Posterior cingulate gyrus (tissue), 11 donors: Measurements from ENCODE around the gene PKP4.

Source experiments
- DNase-seq, 10 donors: peaks; one replicate each; pipeline versions ENCODE4 v3.0.0 to v3.0.0-alpha.2; 2020 to 2021; ENCODE audit warnings: mixed read lengths in 3 of 10
- intact Hi-C: fragments of 100-400 bp; cut with DNase I; formaldehyde crosslinking; loops from one replicate; pipeline ENCODE4 v1.15.1; 2023

The PKP4 gene

GRCh38 chr2:158726911-158727592 lies 270.3 kb downstream of the PKP4 start:
- peak; percentile 59 to 98 (median 88) for DNase-seq
- intact Hi-C loops, result no loop called here

- DNase-seq, result no peak
- intact Hi-C loops, result no loop called here
Measured at GRCh38 chr2:158728422-158728821, 271.7 kb downstream of the PKP4 start.

GRCh38 chr2:158729451-158729850 lies 272.7 kb downstream of the PKP4 start:
- no peak for DNase-seq
- intact Hi-C loops, result no loop called here

- intact Hi-C loops, result no loop called here
- peak in 8 of 10 donors; percentile 42 to 95 (median 62) for DNase-seq
Measured at GRCh38 chr2:158729873-158730620, 273.3 kb downstream of the PKP4 start.

- DNase-seq, result peak in 1 of 10 donors; percentile 79
- intact Hi-C loops, result no loop called here
Measured at GRCh38 chr2:158730621-158731140, 273.9 kb downstream of the PKP4 start.

- DNase-seq, result no peak
- intact Hi-C loops, result no loop called here
Measured at GRCh38 chr2:158731386-158731785, 274.6 kb downstream of the PKP4 start.
